Trophoblast cell (in vitro differentiated cells and primary cell): Measurements from ENCODE around the gene DIMT1.

Source experiments
- DNase-seq, 2 donors: peaks; one replicate each; pipeline ENCODE4 v3.0.0-alpha.2; 2016
- H2AFZ ChIP-seq: 2 replicates; pipeline ENCODE4 v1.6.1; 2013; ENCODE audit warnings: low read length, moderate library complexity, mild to moderate bottlenecking; ENCODE audit not compliant: insufficient read depth, poor library complexity
- H2AK5ac ChIP-seq: 2 replicates; pipeline ENCODE4 v1.6.1; 2013; ENCODE audit warnings: mild to moderate bottlenecking, low read length
- H2BK120ac ChIP-seq: 2 replicates; pipeline ENCODE4 v1.6.1; 2013; ENCODE audit warnings: low read length, mild to moderate bottlenecking, moderate library complexity; ENCODE audit not compliant: insufficient read depth, poor library complexity
- H2BK12ac ChIP-seq: 2 replicates; pipeline ENCODE4 v1.6.1; 2013; ENCODE audit warnings: mild to moderate bottlenecking, low read length, moderate library complexity
- H2BK5ac ChIP-seq: 2 replicates; pipeline ENCODE4 v1.6.1; 2013; ENCODE audit warnings: low read length, low read depth, moderate library complexity, mild to moderate bottlenecking; ENCODE audit not compliant: poor library complexity
- H3K14ac ChIP-seq: 2 replicates; pipeline ENCODE4 v1.6.1; 2013; ENCODE audit warnings: mild to moderate bottlenecking, low read length
- H3K18ac ChIP-seq: 2 replicates; pipeline ENCODE4 v1.6.1; 2013; ENCODE audit warnings: mild to moderate bottlenecking, low read length
- H3K23ac ChIP-seq: 2 replicates; pipeline ENCODE4 v1.6.1; 2013; ENCODE audit warnings: low read length
- H3K27ac ChIP-seq: 2 replicates; pipeline ENCODE4 v1.5.1; 2013; ENCODE audit warnings: low read depth, mild to moderate bottlenecking, inconsistent platforms, low read length, moderate library complexity
- H3K27me3 ChIP-seq: 2 replicates; pipeline ENCODE4 v1.6.1; 2013; ENCODE audit warnings: inconsistent platforms, mild to moderate bottlenecking, low read length, moderate library complexity; ENCODE audit not compliant: insufficient read depth
- H3K36me3 ChIP-seq, 2 experiments: 1 replicate in 1 of 2; 2 replicates in 1 of 2; pipeline ENCODE4 v1.6.1; 2013; ENCODE audit warnings: low read length in 2 of 2, mild to moderate bottlenecking in 2 of 2, moderate library complexity in 1 of 2; ENCODE audit not compliant: insufficient read depth in 2 of 2, control insufficient read depth in 1 of 2
- H3K4ac ChIP-seq: 2 replicates; pipeline ENCODE4 v1.6.1; 2013; ENCODE audit warnings: low read depth, mild to moderate bottlenecking, low read length, moderate library complexity
- H3K4me1 ChIP-seq, 2 experiments: 1 replicate in 1 of 2; 2 replicates in 1 of 2; pipeline ENCODE4 v1.6.1; 2013; ENCODE audit warnings: low read length in 2 of 2, mild to moderate bottlenecking in 2 of 2, moderate library complexity in 1 of 2; ENCODE audit not compliant: insufficient read depth in 2 of 2, control insufficient read depth in 1 of 2
- H3K4me2 ChIP-seq: 2 replicates; pipeline ENCODE4 v1.6.1; 2013; ENCODE audit warnings: inconsistent platforms, mild to moderate bottlenecking, low read length, moderate library complexity
- H3K4me3 ChIP-seq: 2 replicates; pipeline ENCODE4 v1.5.1; 2013; ENCODE audit warnings: mild to moderate bottlenecking, low read depth, low read length, inconsistent platforms
- H3K79me1 ChIP-seq: one replicate; pipeline ENCODE4 v1.6.1; 2013; ENCODE audit warnings: low read length
- H3K79me2 ChIP-seq: 2 replicates; pipeline ENCODE4 v1.6.1; 2013; ENCODE audit warnings: low read length, mild to moderate bottlenecking; ENCODE audit not compliant: control insufficient read depth, insufficient read depth, poor library complexity
- H3K9ac ChIP-seq: 2 replicates; pipeline ENCODE4 v1.6.1; 2013; ENCODE audit warnings: mild to moderate bottlenecking, low read length
- H3K9me3 ChIP-seq: 2 replicates; pipeline ENCODE4 v1.6.1; 2013; ENCODE audit warnings: low read depth, mild to moderate bottlenecking, control low read depth, inconsistent platforms, low read length; ENCODE audit not compliant: insufficient read depth
- H4K12ac ChIP-seq: 2 replicates; pipeline ENCODE4 v1.6.1; 2013; ENCODE audit warnings: low read depth, mild to moderate bottlenecking, low read length, moderate library complexity
- H4K8ac ChIP-seq: 2 replicates; pipeline ENCODE4 v1.6.1; 2013; ENCODE audit warnings: low read depth, mild to moderate bottlenecking, low read length, moderate library complexity
- H4K91ac ChIP-seq: one replicate; pipeline ENCODE4 v1.6.1; 2013; ENCODE audit warnings: low read depth, mild to moderate bottlenecking, low read length, moderate library complexity
- WGBS: extraction: QIAGEN DNeasy Blood & Tissue Kit; methylation state at CpG from one replicate; pipeline ENCODE4 v1.1.7; 2013; ENCODE audit warnings: missing lambda C conversion rate; ENCODE audit not compliant: insufficient read length, insufficient coverage; ENCODE audit errors: extremely low coverage; 5-methylcytosine and 5-hydroxymethylcytosine counted together

DIMT1 gene

DNA sequence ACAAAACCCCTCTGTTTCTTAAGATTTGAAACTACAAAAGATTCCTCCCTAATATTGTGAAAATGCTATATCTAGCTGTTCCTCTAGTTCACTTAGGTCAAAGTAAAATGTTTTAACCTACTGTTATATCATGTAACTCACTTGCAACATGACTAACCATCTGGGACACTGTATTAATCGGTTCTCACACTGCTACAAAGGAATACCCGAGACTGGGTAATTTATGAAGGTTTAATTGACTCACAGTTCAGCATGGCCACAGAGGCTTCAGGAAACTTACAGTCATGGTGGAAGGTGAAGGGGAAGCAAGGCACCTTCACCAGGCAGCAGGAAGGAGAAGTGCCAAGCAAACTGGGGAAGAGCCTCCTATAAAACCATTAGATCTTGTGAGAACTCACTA lies 34.7 kb downstream of the DIMT1 start:
- Histone ChIP-seq H3K14ac (no peak overlapping the region), H2AFZ (no peak overlapping the region), H3K4me3 (no peak overlapping the region), H3K9me3 (no peaks in the 10 kb centered on the region), H2BK120ac (no peak overlapping the region), H2BK12ac (no peak overlapping the region), H4K8ac (no peak overlapping the region), H3K27me3 (no peaks in the 10 kb centered on the region), H3K27ac (no peak overlapping the region), H4K91ac (no peak overlapping the region), H3K9ac (no peak overlapping the region), H3K79me1 (no peaks in the 10 kb centered on the region), H3K23ac (no peak overlapping the region), H4K12ac (no peak overlapping the region), H3K4me1 (no peaks in the 10 kb centered on the region), H2BK5ac (no peak overlapping the region), H3K4me2 (no peak overlapping the region), H2AK5ac (no peak overlapping the region), H3K36me3 (peaks cover 13 to 14% of the 10 kb centered on the region in 2 experiments), H3K4ac (no peak overlapping the region), H3K18ac (no peak overlapping the region), H3K79me2 (no peaks in the 10 kb centered on the region)
- no CpG with 5 or more reads among the region's 2 CpGs for WGBS
- no peak for DNase-seq

DNA sequence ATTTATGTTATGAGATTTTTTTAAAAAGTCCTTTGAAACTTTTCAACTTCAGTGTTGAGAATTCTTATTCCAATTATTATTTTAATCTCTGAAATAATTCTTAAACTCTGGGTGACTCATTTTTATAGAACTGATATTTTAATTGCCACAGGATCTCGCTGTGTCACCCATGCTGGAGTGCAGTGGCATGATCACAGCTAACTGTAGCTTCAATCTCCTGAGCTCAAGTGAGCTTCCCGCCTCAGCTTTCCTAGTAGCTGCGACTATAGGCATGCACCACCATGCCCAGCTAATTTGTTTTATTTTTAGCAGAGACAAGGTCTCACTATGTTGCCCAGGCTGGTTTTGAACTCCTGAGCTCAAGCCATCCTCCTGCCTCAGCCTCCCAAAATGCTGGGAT lies 41.0 kb downstream of the DIMT1 start:
- no peak overlapping the region for H3K18ac ChIP-seq
- no peaks in the 10 kb centered on the region for H3K79me2 ChIP-seq
- H2AK5ac ChIP-seq, result no peak overlapping the region
- no peak overlapping the region for H4K91ac ChIP-seq
- no peak overlapping the region for H2BK120ac ChIP-seq
- no peaks in the 10 kb centered on the region for H3K79me1 ChIP-seq
- H2BK12ac ChIP-seq, result no peak overlapping the region
- no peak overlapping the region for H2BK5ac ChIP-seq
- no peak overlapping the region for H2AFZ ChIP-seq
- H3K27me3 ChIP-seq, result no peaks in the 10 kb centered on the region
- no peaks in the 10 kb centered on the region for H3K4me1 ChIP-seq
- no CpG with 5 or more reads among the region's 3 CpGs for WGBS
- no peaks in the 10 kb centered on the region for H3K9me3 ChIP-seq
- H3K14ac ChIP-seq, result no peak overlapping the region
- H3K36me3 ChIP-seq, result peaks cover 15 to 20% of the 10 kb centered on the region in 2 experiments
- H3K9ac ChIP-seq, result no peak overlapping the region
- no peak overlapping the region for H3K4me2 ChIP-seq
- H3K4ac ChIP-seq, result no peak overlapping the region
- H3K27ac ChIP-seq, result no peak overlapping the region
- DNase-seq, result no peak
- no peak overlapping the region for H3K4me3 ChIP-seq
- H4K8ac ChIP-seq, result no peak overlapping the region
- no peak overlapping the region for H4K12ac ChIP-seq
- H3K23ac ChIP-seq, result no peak overlapping the region

- Histone ChIP-seq H2BK5ac (no peak overlapping the region), H3K79me2 (no peaks in the 10 kb centered on the region), H4K12ac (no peak overlapping the region), H4K8ac (no peak overlapping the region), H2BK120ac (no peak overlapping the region), H3K9me3 (no peaks in the 10 kb centered on the region), H3K4me2 (no peak overlapping the region), H3K79me1 (no peaks in the 10 kb centered on the region), H3K27me3 (no peaks in the 10 kb centered on the region), H3K4ac (no peak overlapping the region), H3K14ac (no peak overlapping the region), H3K9ac (no peak overlapping the region), H3K36me3 (peaks cover 16 to 17% of the 10 kb centered on the region in 2 experiments), H3K4me3 (no peak overlapping the region), H3K23ac (no peak overlapping the region), H4K91ac (no peak overlapping the region), H3K4me1 (no peaks in the 10 kb centered on the region), H3K18ac (no peak overlapping the region), H2BK12ac (no peak overlapping the region), H2AFZ (no peak overlapping the region), H3K27ac (no peak overlapping the region), H2AK5ac (no peak overlapping the region)
- DNase-seq, result peak; percentile 46 to 74
These were observed 49.5 kb downstream of the DIMT1 start for GRCh38 chr5:62354028-62354874.

GRCh38 chr5:62348723-62349481 lies 54.8 kb downstream of the DIMT1 start:
- H3K14ac ChIP-seq, result no peak overlapping the region
- H4K8ac ChIP-seq, result no peak overlapping the region
- no peak overlapping the region for H3K4me3 ChIP-seq
- no peak overlapping the region for H2BK120ac ChIP-seq
- no peaks in the 10 kb centered on the region for H3K27me3 ChIP-seq
- no peak overlapping the region for H2AK5ac ChIP-seq
- H3K36me3 ChIP-seq, result peaks cover 11 to 12% of the 10 kb centered on the region in 2 experiments
- no peaks in the 10 kb centered on the region for H3K79me1 ChIP-seq
- no peak overlapping the region for H3K23ac ChIP-seq
- no peak overlapping the region for H3K4me2 ChIP-seq
- no peak overlapping the region for H4K91ac ChIP-seq
- WGBS, result no CpG with 5 or more reads among the region's 1 CpG
- H3K4ac ChIP-seq, result no peak overlapping the region
- H3K4me1 ChIP-seq, result no peaks in the 10 kb centered on the region
- no peak overlapping the region for H3K9ac ChIP-seq
- H2BK5ac ChIP-seq, result no peak overlapping the region
- no peak overlapping the region for H2AFZ ChIP-seq
- no peaks in the 10 kb centered on the region for H3K9me3 ChIP-seq
- H3K18ac ChIP-seq, result no peak overlapping the region
- no peaks in the 10 kb centered on the region for H3K79me2 ChIP-seq
- DNase-seq, result no peak
- no peak overlapping the region for H4K12ac ChIP-seq
- H3K27ac ChIP-seq, result no peak overlapping the region
- no peak overlapping the region for H2BK12ac ChIP-seq
